ENCODE data around the gene PLAAT1.

The PLAAT1 gene

GRCh38 chr3:193261970-193262369, 20.9 kb downstream of the PLAAT1 start:
- no peak for DNase-seq
- no peak overlapping the region for H3K4me2 ChIP-seq (ENCODE audit: insufficient read depth, low read length)
- H2AFZ ChIP-seq (ENCODE audit: low read depth, low read length): no peak overlapping the region
- H3K36me3 ChIP-seq (ENCODE audit: insufficient read depth, low read length): no peaks in the 10 kb centered on the region
- H3K9me3 ChIP-seq (ENCODE audit: insufficient read depth, low read length, severe bottlenecking): no peaks in the 10 kb centered on the region
- no peaks in the 10 kb centered on the region for H4K20me1 ChIP-seq (ENCODE audit: insufficient read depth, low read length)
- no peaks in the 10 kb centered on the region for H3K27me3 ChIP-seq (ENCODE audit: insufficient read depth, low read length, poor library complexity)
- H3K79me2 ChIP-seq (ENCODE audit: insufficient read depth, low read length): no peaks in the 10 kb centered on the region
- no peaks in the 10 kb centered on the region for H3K4me1 ChIP-seq (ENCODE audit: insufficient read depth, low read length)
- H3K9ac ChIP-seq (ENCODE audit: low read depth, low read length): no peak overlapping the region
- H3K4me3 ChIP-seq (ENCODE audit: low read depth in 1 of 2, low read length in 2 of 2): no peak overlapping the region
- H3K27ac ChIP-seq (ENCODE audit: low read length): no peak overlapping the region
- ATAC-seq (ENCODE audit: insufficient read depth, low read depth): no peak
- no peak for TF ChIP-seq EZH2 (IDR thresholded peaks at IDR 0.05; ENCODE audit: borderline replicate concordance, low read depth, low read length, severe bottlenecking)
- no peak for TF ChIP-seq CTCF (IDR thresholded peaks at IDR 0.05; ENCODE audit: borderline replicate concordance, extremely low read depth, low read length, poor library complexity, severe bottlenecking)

GRCh38 chr3:193262707-193263106, 21.7 kb downstream of the PLAAT1 start:
- Histone ChIP-seq H3K4me3 (ENCODE audit: low read depth in 1 of 2, low read length in 2 of 2) (no peak overlapping the region), H3K9ac (ENCODE audit: low read depth, low read length) (no peak overlapping the region), H3K79me2 (ENCODE audit: insufficient read depth, low read length) (no peaks in the 10 kb centered on the region), H3K27me3 (ENCODE audit: insufficient read depth, low read length, poor library complexity) (no peaks in the 10 kb centered on the region), H3K27ac (ENCODE audit: low read length) (no peak overlapping the region), H3K9me3 (ENCODE audit: insufficient read depth, low read length, severe bottlenecking) (no peaks in the 10 kb centered on the region), H3K4me2 (ENCODE audit: insufficient read depth, low read length) (no peak overlapping the region), H4K20me1 (ENCODE audit: insufficient read depth, low read length) (no peaks in the 10 kb centered on the region), H2AFZ (ENCODE audit: low read depth, low read length) (no peak overlapping the region), H3K36me3 (ENCODE audit: insufficient read depth, low read length) (no peaks in the 10 kb centered on the region), H3K4me1 (ENCODE audit: insufficient read depth, low read length) (no peaks in the 10 kb centered on the region)
- ATAC-seq (ENCODE audit: insufficient read depth, low read depth): no peak
- no peak for TF ChIP-seq EZH2 (IDR thresholded peaks at IDR 0.05; ENCODE audit: borderline replicate concordance, low read depth, low read length, severe bottlenecking)
- no peak for TF ChIP-seq CTCF (IDR thresholded peaks at IDR 0.05; ENCODE audit: borderline replicate concordance, extremely low read depth, low read length, poor library complexity, severe bottlenecking)
- DNase-seq: no peak

- Histone ChIP-seq H3K9me3 (ENCODE audit: insufficient read depth, low read length, severe bottlenecking) (no peaks in the 10 kb centered on the region), H3K4me3 (ENCODE audit: low read depth in 1 of 2, low read length in 2 of 2) (no peak overlapping the region), H3K79me2 (ENCODE audit: insufficient read depth, low read length) (no peaks in the 10 kb centered on the region), H3K4me2 (ENCODE audit: insufficient read depth, low read length) (no peak overlapping the region), H3K27ac (ENCODE audit: low read length) (no peak overlapping the region), H3K9ac (ENCODE audit: low read depth, low read length) (no peak overlapping the region), H4K20me1 (ENCODE audit: insufficient read depth, low read length) (no peaks in the 10 kb centered on the region), H3K27me3 (ENCODE audit: insufficient read depth, low read length, poor library complexity) (peaks cover 3% of the 10 kb centered on the region), H2AFZ (ENCODE audit: low read depth, low read length) (no peak overlapping the region), H3K4me1 (ENCODE audit: insufficient read depth, low read length) (no peaks in the 10 kb centered on the region), H3K36me3 (ENCODE audit: insufficient read depth, low read length) (no peaks in the 10 kb centered on the region)
- TF ChIP-seq EZH2 (IDR thresholded peaks at IDR 0.05; ENCODE audit: borderline replicate concordance, low read depth, low read length, severe bottlenecking) (no peak), CTCF (IDR thresholded peaks at IDR 0.05; ENCODE audit: borderline replicate concordance, extremely low read depth, low read length, poor library complexity, severe bottlenecking) (no peak)
- ATAC-seq (ENCODE audit: insufficient read depth, low read depth) (no peak), DNase-seq (no peak)
Measured at GRCh38 chr3:193269343-193270028, 28.5 kb downstream of the PLAAT1 start.

Measured in DND-41 (cell line).